HG03066 (cell line): ENCODE measurements around the gene PHLPP1.
"Not testable (repeated sequence)": the region's sequence is repeated elsewhere in the genome, so short reads cannot be mapped to it uniquely, and the experiment has no call there.

Source experiments
- ATAC-seq: cut with Tn5 transposase; IDR thresholded peaks from one replicate; pipeline ENCODE4 v1.9.1; 2021; ENCODE audit warnings: low read depth; ENCODE audit not compliant: unreplicated experiment

Gene PHLPP1

DNA sequence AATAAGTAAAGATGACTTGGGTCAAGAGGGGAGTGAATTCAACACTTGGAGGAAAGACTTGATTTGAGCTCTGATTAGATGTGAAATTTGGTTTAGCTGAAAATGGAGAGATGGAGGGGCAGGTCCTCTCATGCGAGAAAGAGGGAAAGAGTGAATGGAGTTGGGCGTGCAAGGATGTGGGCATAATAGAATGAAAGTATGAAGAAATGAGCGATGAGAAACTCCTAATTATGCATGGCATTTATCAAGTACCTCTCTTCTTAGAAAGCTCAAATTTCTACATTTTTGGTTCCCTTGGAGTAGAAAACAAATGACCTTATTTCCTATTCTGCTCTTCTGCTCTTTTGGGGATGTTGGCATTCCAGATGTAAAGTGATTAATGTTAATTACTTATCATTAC, 161.5 kb downstream of the PHLPP1 start:
- no peak for ATAC-seq

DNA sequence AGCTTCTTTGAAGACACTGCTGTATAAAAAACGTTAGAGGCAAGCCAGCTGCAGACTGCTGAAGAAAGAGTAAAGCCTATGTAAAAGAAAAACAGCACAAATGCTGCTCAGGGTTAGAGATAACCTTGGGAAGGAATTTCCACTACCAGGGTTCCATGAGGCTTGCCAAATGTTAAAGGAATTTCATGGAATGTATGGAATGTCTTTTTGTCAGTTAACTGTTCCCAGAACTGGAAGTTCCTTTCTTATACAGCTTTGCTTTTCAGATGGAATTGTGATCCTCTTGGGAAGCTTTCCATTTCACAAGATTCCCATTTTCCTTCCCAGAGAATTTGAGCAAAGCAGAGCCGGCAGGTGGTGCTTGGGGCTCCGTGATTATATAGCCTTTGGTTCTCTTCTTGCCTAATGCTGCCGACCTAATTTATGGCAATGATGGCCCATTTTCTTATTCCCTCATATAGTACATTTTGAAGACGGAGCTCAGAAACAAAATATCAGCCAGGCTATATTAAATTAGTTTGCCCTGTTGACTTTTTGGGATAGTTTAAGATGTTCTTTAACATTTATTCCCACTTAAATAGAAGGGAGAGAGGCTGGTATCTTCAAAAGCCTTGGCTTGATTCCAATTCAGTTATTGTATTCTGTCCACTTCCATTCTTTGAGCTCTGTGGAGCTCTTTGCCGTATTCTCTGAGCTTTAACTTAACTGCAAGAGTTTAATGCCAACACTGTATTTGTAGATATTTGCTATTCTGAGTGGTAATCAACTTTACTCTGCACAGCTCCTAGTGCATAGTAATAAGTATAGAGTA, 162.3 kb downstream of the PHLPP1 start:
- no peak for ATAC-seq

DNA sequence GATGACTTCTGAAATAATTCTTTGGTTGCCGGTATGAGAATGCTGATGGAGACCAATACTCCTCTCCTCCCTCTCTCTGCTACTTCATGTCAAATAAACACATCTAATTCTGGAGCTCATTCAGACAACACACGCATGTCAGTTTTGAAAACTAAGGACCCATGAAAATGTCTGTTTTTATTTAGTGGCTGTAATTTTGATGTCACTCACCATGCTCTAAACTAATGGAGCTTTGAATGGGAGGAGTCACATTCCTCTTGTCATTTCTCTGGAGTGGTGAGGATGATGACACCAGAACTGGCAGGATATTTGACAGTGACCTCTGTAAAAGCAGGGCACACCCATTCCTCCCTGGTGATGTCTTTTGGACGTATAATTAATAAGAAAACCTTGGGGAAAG, 163.0 kb downstream of the PHLPP1 start:
- ATAC-seq: no peak

DNA sequence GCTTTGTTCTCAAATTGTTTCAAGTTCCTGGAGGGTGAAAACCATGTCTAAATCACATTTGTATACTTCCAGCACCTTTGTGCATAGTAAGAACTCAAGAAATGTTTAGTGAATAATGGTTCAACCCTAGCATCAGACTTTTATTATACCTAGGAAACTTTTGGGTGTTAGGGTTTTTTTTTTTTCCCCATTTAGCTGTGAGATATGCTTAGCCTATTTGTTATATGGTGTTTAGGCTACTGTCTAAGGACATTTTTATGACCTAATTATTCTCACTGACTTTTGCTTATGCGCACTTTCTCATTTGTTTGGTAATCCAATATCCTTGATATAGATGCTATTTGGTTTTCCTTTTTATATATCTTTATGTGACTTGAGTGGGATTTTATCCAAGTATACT, 164.7 kb downstream of the PHLPP1 start:
- ATAC-seq: no peak

DNA sequence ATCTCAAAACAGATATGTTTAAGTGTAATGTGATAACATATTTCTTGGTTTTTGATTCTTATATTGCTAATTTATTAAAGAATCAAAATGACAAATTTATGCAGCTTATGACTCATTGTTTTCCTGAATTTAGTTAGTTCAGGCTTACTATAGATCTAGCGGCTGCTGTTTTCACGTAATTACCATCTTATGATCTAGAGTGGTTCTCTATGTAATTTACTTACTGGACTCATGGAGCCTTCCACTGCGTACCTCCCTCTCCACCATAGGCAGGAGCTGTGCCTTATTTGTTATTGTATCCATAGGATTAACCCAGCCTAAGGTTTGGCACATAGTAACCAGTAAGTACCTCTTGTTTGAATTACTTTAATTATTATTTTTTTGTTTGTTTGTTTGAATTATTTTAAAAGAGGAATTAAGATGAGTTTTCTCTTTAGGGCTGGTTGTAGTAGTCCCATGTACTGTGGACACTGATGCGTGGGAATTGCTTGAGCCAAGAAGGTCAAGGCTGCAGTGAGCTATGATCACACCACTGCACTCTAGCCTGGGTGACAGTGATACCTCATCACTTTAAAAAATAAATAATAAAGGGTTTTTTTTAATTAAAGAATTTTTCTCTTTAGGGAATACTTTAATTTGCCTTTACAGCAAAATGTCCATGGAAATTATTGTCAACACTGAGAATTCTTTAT, 165.5 kb downstream of the PHLPP1 start:
- ATAC-seq: no peak

DNA sequence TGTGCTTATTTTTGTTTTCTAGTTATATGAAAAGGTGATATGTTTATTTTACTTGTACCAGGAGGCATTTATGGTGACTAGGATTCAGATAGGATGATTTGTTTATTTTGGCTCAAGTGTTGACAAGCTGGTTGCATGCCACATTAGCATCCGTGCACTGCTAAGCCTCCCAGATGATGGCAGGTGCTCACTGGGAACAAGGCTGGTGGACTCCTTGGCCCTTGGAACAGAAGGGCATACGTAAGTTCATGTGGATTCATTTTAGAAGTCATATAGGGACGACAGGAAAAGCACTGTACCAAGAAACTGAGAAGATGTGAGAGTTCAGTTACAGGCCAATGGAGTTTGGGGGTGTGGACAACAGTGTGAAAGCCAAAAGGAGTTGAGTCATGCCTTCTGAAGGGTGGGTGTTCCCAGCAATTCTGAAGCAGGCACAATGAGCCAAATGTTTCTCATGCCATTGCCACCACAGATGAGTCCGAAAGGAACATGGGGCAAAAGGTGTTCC, 166.2 kb downstream of the PHLPP1 start:
- ATAC-seq: no peak

DNA sequence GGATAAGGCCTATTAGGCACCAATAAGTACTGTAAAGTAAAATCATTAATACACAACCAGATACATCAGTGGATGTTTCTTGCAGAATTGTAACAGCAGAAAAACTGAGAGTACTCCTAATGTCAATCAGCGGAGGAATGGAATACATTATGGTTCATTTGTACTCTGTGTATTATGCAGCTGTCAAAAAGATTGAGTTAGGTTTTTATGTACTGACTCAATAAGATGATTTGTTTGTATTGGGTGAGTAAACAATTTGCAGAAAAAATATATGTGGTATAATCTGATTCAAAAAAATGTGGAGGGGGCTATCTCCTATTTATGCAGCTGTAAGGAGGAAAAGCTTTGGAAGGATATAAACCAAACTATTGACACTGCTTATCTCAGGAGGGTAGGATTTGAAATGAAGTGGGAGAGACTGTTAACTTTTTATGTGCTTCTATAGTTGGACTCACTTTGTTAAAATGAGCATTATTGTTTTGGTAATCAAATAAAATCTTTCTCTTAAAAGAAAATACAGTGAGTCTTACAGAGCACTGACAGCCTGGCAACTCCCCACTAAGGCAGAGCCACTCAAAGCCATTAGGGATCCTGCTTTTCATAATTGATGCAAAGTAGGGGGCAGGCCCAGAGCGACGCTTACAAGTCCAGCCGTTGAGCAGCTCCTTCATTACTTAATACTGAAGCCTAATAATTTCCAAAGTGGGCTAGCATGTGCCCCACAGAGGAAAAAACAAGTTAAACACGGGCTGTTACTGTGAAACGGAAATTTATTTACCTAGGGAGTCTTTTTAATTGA, 168.8 kb downstream of the PHLPP1 start:
- no peak for ATAC-seq

DNA sequence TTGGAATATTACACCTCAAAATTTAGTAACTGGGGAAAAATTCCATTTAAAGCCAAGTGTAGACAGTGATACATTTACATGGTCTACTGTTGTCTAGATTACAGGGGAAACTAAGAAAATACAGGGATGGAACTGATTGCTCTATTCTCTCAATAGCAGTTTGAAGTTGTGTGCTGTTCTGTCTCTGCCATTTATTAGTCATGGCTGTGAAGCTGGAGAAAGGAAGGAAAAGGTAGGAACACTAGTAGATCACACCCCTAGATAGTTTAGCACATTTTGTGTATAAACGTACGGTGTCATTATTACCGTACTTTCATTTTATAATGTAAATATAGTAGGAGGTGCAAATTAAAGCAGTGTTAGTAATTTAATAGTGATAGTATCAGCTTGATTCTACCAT, 170.5 kb downstream of the PHLPP1 start:
- ATAC-seq: no peak

DNA sequence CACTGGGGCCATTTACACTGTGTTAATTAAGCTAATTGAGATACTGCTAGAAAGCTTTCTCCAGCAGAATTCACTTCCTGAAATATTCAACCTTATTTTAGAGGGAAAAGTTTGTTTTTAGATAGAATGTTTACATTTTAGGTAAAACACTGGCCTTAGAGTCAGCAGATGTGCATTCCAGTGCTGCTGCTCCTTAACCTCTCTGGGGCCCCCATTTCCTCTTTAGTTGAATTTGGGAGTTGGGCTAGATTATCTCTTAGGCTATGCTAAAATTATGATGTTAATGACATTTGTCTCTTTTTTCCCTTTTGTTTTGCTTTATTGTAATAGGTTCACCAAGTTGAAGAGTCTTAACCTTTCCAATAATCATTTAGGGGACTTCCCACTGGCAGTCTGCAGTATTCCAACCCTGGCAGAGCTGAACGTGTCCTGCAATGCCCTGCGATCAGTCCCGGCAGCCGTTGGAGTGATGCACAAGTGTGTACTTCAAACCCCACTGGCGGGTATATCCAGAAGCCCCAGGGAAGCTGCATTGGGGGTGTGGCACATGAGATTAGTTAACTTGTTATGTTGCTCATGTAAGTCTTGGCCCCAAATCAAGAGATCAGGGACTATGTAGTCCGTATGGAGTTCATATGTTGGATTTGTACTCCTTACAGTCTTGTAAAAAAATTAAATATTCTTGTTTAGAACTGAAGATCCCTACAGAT, 179.5 kb downstream of the PHLPP1 start:
- ATAC-seq: no peak

DNA sequence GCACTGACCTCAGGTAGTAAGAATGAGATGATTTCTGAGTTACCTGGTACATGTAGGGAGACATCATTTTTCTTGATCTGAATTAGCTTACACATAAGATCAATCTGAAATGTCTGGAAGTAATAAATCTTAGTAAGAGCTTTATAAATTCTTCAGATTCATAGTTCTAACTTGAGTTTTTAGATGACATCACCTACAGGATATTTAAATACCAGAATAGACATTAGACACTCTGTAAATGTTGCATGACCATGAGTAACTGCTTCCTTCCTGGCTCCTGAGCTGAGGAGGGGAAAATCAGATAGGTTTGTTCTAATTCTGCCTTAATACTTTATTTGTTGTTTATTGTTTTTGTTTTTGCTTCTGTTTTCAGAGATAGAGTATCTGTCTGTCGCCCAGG, 181.8 kb downstream of the PHLPP1 start:
- no peak for ATAC-seq

DNA sequence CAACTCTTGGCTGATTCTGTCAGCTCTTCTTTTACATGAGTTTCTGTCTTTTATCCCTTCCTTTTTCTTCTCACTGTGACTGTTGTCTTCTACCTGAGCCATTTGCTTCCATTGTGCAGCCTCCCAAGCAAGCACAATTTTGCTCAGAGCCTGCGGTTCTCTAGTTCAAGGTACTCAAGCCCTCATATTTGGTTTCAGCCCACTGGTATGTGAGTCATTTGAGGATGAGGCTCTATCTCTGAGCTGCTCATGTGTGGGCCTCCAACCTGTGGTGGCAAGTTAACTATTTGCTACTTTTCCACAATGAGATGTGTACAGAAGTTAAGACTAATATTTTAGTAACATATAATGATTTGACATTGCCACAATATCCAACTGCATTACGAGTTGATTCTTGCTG, 183.0 kb downstream of the PHLPP1 start:
- peak; percentile 94 for ATAC-seq

DNA sequence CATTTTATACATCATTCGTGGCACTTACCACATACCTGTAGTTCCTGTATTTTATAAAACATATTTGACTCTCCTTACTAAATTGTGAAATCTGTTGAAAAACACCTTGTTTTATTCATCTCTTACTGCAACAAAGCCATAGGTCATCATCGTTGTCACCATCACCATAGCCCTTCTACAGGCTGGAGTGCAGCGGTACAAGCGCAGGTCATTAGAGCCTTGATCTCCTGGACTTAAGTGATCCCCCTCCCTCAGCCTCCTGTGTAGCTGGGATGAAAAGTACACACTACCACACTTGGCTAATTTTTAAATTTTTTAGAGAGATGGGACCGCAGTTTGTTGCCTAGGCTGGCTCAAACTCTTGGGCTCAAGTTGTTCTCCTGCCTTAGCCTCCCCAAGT, 184.2 kb downstream of the PHLPP1 start:
- ATAC-seq: no peak

DNA sequence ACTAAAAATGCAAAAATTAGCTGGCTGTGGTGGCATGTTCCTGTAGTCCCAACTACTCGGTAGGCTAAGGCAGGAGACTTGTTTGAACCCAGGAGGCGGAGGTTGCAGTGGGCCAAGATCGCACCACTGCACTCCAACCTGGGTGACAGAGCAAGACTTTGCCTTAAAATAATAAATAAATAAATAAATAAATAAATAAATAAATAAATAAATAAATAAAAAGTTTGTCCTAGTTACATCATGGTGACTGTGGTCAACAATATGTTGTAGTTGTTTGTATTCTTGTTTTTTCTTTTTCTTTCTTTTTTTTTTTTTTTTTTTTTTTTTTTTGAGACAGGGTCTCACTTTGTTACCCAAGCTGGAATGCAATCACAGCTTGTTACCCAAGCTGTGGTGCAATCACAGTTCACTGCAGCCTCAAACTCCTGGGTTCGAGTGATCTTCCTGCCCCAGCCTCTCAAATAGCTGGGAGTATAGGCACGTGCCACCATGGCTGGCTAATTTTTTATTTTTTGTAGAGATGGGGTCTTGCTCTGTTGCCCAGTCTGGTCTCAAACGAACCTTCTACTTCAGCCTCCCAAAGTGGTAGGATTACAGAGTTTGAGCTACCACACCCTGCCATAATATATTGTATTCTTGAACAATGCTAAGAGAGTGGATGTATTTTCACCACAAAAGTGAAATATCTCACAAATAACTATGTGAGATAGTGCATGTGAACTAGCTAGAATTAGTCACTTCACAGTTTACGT, 185.0 kb downstream of the PHLPP1 start:
- ATAC-seq: no peak

DNA sequence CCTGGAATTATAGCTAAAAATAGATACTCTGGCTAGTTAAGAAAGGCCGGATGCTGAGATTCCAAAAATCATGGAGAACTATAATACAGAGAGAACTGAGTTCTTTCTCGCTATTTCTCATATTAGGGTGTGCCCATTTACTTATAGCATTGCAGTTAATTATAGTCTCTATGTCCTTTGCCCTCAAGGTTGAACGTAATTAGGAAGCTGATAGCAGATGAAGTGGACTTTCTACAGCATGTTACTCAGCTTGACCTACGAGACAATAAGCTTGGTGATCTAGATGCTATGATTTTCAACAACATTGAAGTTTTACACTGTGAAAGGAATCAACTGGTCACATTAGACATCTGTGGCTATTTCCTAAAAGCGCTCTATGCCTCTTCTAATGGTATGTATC, 187.4 kb downstream of the PHLPP1 start:
- no peak for ATAC-seq

DNA sequence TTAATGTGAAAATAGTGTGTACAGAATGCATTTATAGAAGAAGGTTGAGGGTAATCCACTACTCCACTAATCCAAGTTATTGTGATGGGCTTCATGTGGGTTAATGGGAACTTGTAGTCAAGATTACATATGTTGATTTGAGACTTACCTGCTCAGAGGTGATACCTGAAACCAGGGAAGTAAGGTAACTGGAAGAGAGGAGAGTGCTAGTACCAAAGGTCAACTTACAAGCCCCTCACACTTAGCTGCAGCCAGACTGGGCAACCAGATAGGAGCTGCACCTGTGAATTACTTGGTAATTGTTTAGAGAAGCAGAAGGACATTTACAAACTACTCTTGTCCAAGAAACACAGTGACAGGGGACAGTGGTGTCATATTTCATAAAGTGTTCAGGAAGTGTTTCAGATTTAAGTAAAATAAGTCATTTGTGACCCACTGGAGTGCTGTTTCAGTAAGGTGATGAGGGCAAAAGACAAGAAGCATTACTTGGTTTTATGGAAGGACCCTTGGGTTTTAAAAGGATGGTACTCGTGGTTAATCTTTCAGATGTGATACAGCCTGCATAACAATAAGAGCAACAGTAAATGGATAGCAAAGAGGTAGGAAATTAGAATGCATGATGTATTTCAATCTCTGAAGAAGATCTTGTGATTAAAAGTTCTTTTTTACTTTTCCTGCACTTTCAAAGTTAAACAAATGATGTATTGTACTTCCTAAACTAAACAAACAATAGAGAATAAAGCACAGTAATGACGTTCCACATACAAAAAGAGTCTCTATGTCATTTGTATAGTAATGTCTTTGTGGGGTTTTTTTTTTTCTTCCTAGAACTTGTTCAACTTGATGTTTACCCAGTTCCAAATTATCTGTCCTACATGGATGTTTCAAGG, 189.3 kb downstream of the PHLPP1 start:
- no peak for ATAC-seq

DNA sequence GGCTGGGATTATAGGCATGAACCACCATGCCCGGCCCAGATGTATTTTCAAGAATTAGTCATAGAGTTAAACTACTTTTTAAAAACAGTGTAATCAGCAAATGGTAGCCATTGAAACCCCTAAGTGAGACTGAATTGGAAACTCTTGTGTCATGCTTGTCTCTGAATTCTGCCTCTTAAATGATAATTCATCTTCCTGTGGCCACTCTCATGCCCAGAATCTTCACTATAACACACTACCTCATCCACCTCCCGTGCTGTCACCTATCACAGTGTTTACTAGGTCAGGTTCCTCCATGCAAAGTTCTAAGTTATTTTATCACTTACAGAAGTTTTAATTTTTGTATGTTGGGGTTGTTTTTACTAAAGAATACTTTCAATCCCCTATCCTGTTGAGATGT, 197.5 kb downstream of the PHLPP1 start:
- no peak for ATAC-seq

DNA sequence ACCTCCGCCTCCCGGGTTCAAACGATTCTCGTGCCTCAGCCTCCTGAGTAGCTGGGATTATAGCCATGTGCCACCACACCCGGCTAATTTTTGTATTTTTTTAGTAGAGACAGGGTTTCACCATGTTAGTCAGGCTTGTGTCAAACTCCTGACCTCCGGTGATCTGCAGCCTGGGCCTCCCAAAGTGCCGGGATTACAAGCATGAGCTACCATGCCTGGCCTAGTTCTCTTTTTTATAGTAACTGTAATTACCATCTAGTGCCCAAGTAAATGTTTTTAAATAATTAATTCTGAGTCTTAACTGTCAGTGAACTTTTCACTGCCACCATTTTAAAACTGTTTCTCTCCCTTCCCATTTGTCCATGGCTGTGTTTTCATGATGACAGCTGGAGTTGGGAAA, 198.5 kb downstream of the PHLPP1 start:
- not testable (repeated sequence) for ATAC-seq

DNA sequence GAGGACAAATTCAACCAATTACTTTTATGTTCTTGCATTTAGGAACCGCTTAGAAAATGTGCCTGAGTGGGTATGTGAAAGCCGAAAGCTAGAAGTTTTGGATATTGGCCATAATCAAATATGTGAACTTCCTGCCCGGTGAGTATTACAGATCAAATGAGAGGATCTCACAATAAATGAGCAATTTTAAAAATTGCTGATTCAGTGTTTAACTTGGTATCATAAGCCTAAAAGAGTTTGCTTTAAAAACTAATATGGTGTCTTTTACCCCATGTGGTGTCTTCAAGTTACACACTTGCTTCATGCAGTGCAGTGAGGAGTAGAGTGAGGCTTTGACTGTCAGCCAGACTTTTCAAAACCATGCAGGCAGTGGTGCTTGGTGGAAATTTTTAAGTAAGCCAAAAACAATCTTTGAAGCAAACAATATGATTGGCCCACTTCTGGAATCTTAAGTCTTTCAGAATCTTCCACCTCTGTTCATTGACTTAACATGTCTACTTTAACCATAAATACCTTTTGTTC, 199.6 kb downstream of the PHLPP1 start:
- no peak for ATAC-seq

DNA sequence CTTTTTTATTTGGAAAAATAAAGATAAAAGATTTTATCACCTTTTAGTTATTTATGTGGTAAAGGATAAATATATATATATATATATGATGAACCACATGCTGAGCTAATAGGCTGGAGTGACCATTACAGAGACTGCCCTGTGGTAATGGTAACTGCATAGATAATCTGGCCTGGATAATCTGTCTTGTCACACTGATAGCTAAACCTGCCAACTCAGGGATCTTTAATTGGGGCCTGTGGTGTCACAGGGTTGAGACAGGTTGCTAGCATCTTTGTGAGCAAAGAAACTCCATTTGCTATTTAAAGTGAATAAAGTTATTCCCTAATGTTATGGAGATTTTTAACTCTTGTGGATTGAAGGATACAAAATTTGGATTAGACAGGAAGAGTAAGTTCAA, 203.0 kb downstream of the PHLPP1 start:
- ATAC-seq: no peak
